GM04504 (cell line): ENCODE results near the gene ITPRID1.

Experiments
- DNase-seq: peaks from one replicate; pipeline ENCODE4 v3.0.0-alpha.2; 2012; ENCODE audit warnings: low read depth

Gene ITPRID1

GRCh38 chr7:31695859-31696614 is 182.1 kb downstream of the ITPRID1 start:
- no peak for DNase-seq

GRCh38 chr7:31699050-31699449 is 185.2 kb downstream of the ITPRID1 start:
- DNase-seq, result no peak

- no peak for DNase-seq
Measured at GRCh38 chr7:31702354-31702753, 188.5 kb downstream of the ITPRID1 start.

- DNase-seq, result no peak
Measured at GRCh38 chr7:31705377-31705776, 191.5 kb downstream of the ITPRID1 start.

GRCh38 chr7:31707089-31707488 is 193.2 kb downstream of the ITPRID1 start:
- DNase-seq, result no peak
